ENCODE data around the gene SMYD3.

Gene SMYD3

GRCh38 chr1:245999697-246000637, 507.1 kb downstream of the SMYD3 start:
- no peak for TF ChIP-seq TAF1 (IDR thresholded peaks at IDR 0.05; ENCODE audit: borderline replicate concordance, insufficient read depth, low read length)
- TF ChIP-seq POLR2AphosphoS5 (IDR thresholded peaks at IDR 0.05; ENCODE audit: low read depth, low read length) = no peak
- TF ChIP-seq FOXP2 (optimal IDR thresholded peaks at IDR 0.05; ENCODE audit: borderline replicate concordance, extremely low read depth, extremely low read length, insufficient read depth) = no peak
- TF ChIP-seq SIN3A (IDR thresholded peaks at IDR 0.05; ENCODE audit: borderline replicate concordance, insufficient read depth, low read length) = no peak
- TF ChIP-seq REST (IDR thresholded peaks at IDR 0.05; ENCODE audit: insufficient read depth in 1 of 2, low read depth in 2 of 2, low read length in 2 of 2) = no peak

GRCh38 chr1:245997471-245998258, 509.4 kb downstream of the SMYD3 start:
- TF ChIP-seq FOXP2 (optimal IDR thresholded peaks at IDR 0.05; ENCODE audit: borderline replicate concordance, extremely low read depth, extremely low read length, insufficient read depth) (no peak), SIN3A (IDR thresholded peaks at IDR 0.05; ENCODE audit: borderline replicate concordance, insufficient read depth, low read length) (no peak), REST (IDR thresholded peaks at IDR 0.05; ENCODE audit: insufficient read depth in 1 of 2, low read depth in 2 of 2, low read length in 2 of 2) (no peak), POLR2AphosphoS5 (IDR thresholded peaks at IDR 0.05; ENCODE audit: low read depth, low read length) (no peak), TAF1 (IDR thresholded peaks at IDR 0.05; ENCODE audit: borderline replicate concordance, insufficient read depth, low read length) (no peak)

DNA sequence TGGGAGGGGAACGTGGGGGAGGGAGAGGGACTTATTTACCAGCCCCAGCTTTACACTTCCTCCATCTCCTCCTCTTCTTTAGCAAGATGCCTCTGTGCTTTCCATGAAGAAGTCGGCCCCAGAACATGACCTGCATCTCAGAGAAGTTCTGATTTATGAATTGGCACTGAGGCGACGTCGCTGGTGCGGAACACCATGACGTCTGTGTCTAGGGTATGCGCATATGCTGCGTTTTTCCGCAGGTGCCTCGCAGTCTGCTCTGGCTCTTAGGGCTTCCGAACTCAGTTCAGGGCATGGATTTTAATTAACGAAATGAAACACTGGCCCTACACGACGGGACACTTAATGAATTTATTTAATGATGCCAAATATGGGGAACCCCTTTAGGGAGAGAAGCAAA, 510.3 kb downstream of the SMYD3 start:
- TF ChIP-seq TAF1 (IDR thresholded peaks at IDR 0.05; ENCODE audit: borderline replicate concordance, insufficient read depth, low read length) (no peak), SIN3A (IDR thresholded peaks at IDR 0.05; ENCODE audit: borderline replicate concordance, insufficient read depth, low read length) (no peak), POLR2AphosphoS5 (IDR thresholded peaks at IDR 0.05; ENCODE audit: low read depth, low read length) (no peak), FOXP2 (optimal IDR thresholded peaks at IDR 0.05; ENCODE audit: borderline replicate concordance, extremely low read depth, extremely low read length, insufficient read depth) (no peak), REST (IDR thresholded peaks at IDR 0.05; ENCODE audit: insufficient read depth in 1 of 2, low read depth in 2 of 2, low read length in 2 of 2) (no peak)

GRCh38 chr1:245995474-245995873, 511.6 kb downstream of the SMYD3 start:
- no peak for TF ChIP-seq FOXP2 (optimal IDR thresholded peaks at IDR 0.05; ENCODE audit: borderline replicate concordance, extremely low read depth, extremely low read length, insufficient read depth)
- no peak for TF ChIP-seq POLR2AphosphoS5 (IDR thresholded peaks at IDR 0.05; ENCODE audit: low read depth, low read length)
- TF ChIP-seq REST (IDR thresholded peaks at IDR 0.05; ENCODE audit: insufficient read depth in 1 of 2, low read depth in 2 of 2, low read length in 2 of 2) = no peak
- no peak for TF ChIP-seq TAF1 (IDR thresholded peaks at IDR 0.05; ENCODE audit: borderline replicate concordance, insufficient read depth, low read length)
